ENCODE data around the gene ADAMTS8. TPM values are rescaled to one million over a fixed set of nuclear protein-coding genes. Genes with fewer than 3 reads are reported as not detected.

ADAMTS8 gene
- total and polyA plus RNA-seq, 10 of the 15 experiments (the other 5 are each of a cell fraction or from before 2014, with no cell fraction given) = not detected

DNA sequence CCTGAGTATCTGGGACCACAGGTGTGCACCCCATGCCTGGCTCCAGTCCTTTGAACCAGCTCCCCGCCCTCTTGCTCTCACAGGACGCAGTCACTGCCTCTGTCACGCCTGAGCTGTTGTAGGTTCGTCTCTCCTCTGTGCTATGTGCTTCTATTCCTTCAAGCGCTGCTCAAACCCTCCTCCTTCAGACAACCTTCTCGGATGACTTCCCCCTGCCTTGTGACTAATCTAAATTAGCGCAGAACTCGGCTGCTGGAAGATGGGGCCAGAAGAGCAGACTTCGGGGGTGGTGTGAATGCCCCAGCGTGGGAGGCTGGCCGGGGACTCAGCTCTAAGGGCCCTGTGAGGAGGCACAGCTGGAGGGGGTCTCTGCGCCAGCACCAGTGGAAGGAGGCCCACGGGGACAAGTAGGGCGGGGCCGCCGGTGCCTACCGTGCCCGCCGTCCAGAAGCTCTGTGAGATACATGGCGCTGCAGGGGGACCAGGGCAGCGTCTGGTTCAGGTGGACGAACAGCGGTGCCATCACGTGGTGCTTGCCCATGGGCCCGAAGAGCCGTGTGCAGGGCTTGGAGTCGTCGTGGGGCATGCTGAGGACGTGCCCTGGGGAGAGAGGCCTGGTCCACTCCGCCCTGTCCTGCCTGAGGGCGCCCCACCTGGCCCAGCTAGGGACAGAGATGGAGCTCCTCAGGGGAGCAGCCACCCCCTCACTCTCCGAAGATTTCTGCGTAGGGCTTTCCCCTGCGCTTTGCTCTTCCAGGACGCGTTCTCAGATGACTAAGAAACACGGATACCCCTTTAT is 12.5 kb downstream of the ADAMTS8 start:
- H3K4me3 ChIP-seq = no peak overlapping the region
- no peaks in the 10 kb centered on the region for H4K20me1 ChIP-seq (ENCODE audit: control insufficient read depth, insufficient read depth)
- intact Hi-C loops (cut with micrococcal nuclease; ENCODE audit: unreplicated experiment) (no loop called here), in situ Hi-C loops (cut with MboI) (no loop called here)
- TF ChIP-seq BRCA1 (IDR thresholded peaks at IDR 0.05; ENCODE audit: low read depth, low read length) (no peak), JUNB (IDR thresholded peaks at IDR 0.05) (no peak), MTA2 (IDR thresholded peaks at IDR 0.05; ENCODE audit: low read depth) (no peak), PML (IDR thresholded peaks at IDR 0.05; ENCODE audit: low read length) (no peak), CHD2 (IDR thresholded peaks at IDR 0.05; ENCODE audit: borderline replicate concordance, low read depth, low read length) (no peak), HCFC1 (IDR thresholded peaks at IDR 0.05; ENCODE audit: low read length) (no peak), NFXL1 (IDR thresholded peaks at IDR 0.05; ENCODE audit: borderline replicate concordance) (no peak), TAF1 (IDR thresholded peaks at IDR 0.05; ENCODE audit: borderline replicate concordance, low read depth, low read length) (no peak), RUNX3 (IDR thresholded peaks at IDR 0.05; ENCODE audit: low read length) (no peak), MYB (IDR thresholded peaks at IDR 0.05; ENCODE audit: borderline replicate concordance, low read depth, low read length) (no peak), ZNF622 (IDR thresholded peaks at IDR 0.05) (no peak), CBX3 (IDR thresholded peaks at IDR 0.05; ENCODE audit: borderline replicate concordance, low read depth) (no peak)
- TF ChIP-seq, protein P1, sequence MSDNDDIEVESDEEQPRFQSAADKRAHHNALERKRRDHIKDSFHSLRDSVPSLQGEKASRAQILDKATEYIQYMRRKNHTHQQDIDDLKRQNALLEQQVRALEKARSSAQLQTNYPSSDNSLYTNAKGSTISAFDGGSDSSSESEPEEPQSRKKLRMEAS (IDR thresholded peaks at IDR 0.05; ENCODE audit: low read depth, low read length) = no peak
- TF ChIP-seq, protein P2, sequence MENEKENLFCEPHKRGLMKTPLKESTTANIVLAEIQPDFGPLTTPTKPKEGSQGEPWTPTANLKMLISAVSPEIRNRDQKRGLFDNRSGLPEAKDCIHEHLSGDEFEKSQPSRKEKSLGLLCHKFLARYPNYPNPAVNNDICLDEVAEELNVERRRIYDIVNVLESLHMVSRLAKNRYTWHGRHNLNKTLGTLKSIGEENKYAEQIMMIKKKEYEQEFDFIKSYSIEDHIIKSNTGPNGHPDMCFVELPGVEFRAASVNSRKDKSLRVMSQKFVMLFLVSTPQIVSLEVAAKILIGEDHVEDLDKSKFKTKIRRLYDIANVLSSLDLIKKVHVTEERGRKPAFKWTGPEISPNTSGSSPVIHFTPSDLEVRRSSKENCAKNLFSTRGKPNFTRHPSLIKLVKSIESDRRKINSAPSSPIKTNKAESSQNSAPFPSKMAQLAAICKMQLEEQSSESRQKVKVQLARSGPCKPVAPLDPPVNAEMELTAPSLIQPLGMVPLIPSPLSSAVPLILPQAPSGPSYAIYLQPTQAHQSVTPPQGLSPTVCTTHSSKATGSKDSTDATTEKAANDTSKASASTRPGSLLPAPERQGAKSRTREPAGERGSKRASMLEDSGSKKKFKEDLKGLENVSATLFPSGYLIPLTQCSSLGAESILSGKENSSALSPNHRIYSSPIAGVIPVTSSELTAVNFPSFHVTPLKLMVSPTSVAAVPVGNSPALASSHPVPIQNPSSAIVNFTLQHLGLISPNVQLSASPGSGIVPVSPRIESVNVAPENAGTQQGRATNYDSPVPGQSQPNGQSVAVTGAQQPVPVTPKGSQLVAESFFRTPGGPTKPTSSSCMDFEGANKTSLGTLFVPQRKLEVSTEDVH (IDR thresholded peaks at IDR 0.05; ENCODE audit: low read depth, partially characterized antibody) = no peak
- TF ChIP-seq, protein P3, sequence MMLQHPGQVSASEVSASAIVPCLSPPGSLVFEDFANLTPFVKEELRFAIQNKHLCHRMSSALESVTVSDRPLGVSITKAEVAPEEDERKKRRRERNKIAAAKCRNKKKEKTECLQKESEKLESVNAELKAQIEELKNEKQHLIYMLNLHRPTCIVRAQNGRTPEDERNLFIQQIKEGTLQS (IDR thresholded peaks at IDR 0.05; ENCODE audit: borderline replicate concordance, extremely low read depth, low read depth, low read length) = no peak
- FAIRE-seq (no peak), DNase-seq (ENCODE audit: low read depth, low spot score) (no peak), ATAC-seq (no peak)
- H3K79me2 ChIP-seq (ENCODE audit: control insufficient read depth, insufficient read depth, low read length) = no peaks in the 10 kb centered on the region
- ChIA-PET CTCF (no interaction called here), SMC1A (ENCODE audit: uncharacterized antibody, unreplicated experiment) (no interaction called here), RAD21 (ENCODE audit: unreplicated experiment) (no interaction called here), POLR2A (no interaction called here)
- no peak overlapping the region for H2AFZ ChIP-seq (ENCODE audit: control insufficient read depth, low read depth, low read length)
- H3K36me3 ChIP-seq (ENCODE audit: control insufficient read depth in 2 of 2, insufficient read depth in 2 of 2, low read length in 1 of 2) = no peaks in the 10 kb centered on the region
- H3K4me1 ChIP-seq (ENCODE audit: control insufficient read depth, insufficient read depth, low read length) = no peaks in the 10 kb centered on the region
- WGBS (ENCODE audit: insufficient coverage, insufficient replicate concordance, low lambda C conversion rate, missing lambda C conversion rate) = 46% methylated on average over 36 of the region's 37 CpGs
- H3K9ac ChIP-seq (ENCODE audit: control insufficient read depth, insufficient read depth, low read length) = no peak overlapping the region
- H3K4me2 ChIP-seq (ENCODE audit: control insufficient read depth, insufficient read depth) = no peak overlapping the region
- H3K9me3 ChIP-seq (replicated peaks; ENCODE audit: control insufficient read depth, insufficient read depth, low read length) = no peaks in the 10 kb centered on the region
- BruUV-seq (replicated peaks) = no TSS peak
- no peak overlapping the region for H3K27ac ChIP-seq (ENCODE audit: control insufficient read depth, insufficient read depth)
- peaks cover 2 to 9% of the 10 kb centered on the region in 2 experiments; a peak in 3 of 4 replicates for H3K27me3 ChIP-seq (replicated peaks in 1 of 2; ENCODE audit: control insufficient read depth in 2 of 2, insufficient read depth in 2 of 2, low read length in 1 of 2)
